SH-SY5Y (cell line): ENCODE measurements around the gene RAB40B.

ENCODE experiments used
- GATA2 ChIP-seq: IDR thresholded peaks from 2 replicates; pipeline ENCODE4 v1.6.1; 2011; ENCODE audit warnings: mild to moderate bottlenecking, low read depth, low read length
- GATA3 ChIP-seq: IDR thresholded peaks from 2 replicates; pipeline ENCODE4 v1.6.1; 2011; ENCODE audit warnings: low read depth, mild to moderate bottlenecking, low read length, moderate library complexity

- TF ChIP-seq GATA2 (no peak), GATA3 (no peak)
These were observed 92.4 kb downstream of the RAB40B start for GRCh38 chr17:82605939-82606600.
